ENCODE results near the gene ARL13A.
"Not testable (repeated sequence)": the region's sequence is repeated elsewhere in the genome, so short reads cannot be mapped to it uniquely, and the experiment has no call there.

ARL13A gene

DNA sequence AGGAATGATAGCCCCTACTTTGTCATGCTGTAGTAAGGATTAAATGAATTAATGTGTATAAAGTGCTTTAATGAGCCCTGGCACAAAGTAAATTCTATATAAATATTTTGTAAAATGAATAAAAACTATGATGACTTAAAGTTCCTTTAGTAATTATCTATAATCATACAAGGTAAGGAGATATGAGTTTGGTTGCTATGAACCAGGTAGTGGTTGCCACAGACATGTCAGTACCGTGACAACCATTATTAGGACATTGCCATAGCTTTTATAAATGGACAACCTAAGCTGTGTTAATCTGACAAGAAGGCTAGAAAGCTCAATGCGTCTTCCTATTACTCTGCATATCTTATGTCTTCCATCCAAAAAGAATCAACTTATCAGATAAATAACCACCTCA lies at the start of gene ARL13A:
Gene ARL13A (plus strand): TSS at position 301 of the 400 bp plus-strand sequence. CDS start 3,982 bp downstream, outside the sequence.
- no peak for DNase-seq

DNA sequence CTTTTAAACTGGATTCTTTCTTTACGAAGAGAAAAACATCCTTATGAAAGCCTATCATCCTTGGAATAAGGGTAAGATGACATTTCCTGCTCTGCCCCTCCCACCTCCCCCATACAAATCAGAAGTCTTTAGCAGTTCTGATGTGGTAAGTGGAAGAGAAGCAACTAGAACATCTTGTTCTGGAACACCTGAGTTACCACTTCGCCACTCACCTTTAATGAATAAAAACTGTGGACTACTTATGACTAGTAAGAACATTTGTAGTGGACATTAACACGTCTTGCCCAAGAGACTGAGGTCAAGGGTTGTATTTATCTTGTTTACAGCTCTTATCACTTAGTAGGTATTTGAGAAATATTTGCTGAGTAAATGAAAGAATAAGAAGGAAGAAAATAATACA lies 45.1 kb upstream of the ARL13A start:
- no peak for DNase-seq

DNA sequence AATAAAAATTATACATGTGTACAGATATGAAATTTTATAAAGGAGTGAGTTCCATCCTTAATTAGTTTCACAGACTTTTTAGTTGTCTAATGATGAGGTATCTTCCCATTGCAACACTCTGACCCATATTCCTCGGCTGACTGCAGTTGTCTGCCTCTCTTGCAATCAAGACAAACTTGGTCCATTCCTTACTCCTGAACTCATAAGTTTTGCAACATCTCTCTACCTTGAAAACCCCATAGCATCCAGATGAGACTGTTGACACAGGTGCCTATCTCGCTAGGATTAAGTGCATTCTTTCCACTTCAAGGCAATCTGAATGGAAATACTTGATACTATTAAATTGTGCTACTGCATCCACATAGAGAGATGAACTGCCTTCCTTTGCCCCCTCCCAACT lies 43.1 kb upstream of the ARL13A start:
- no peak for DNase-seq

GRCh38 chrX:100928660-100929613 lies 40.6 kb upstream of the ARL13A start, which contains the start of gene XKRX:
TSS of gene XKRX (minus strand) at chrX:100928917. CDS start at chrX:100928304, 613 bp downstream.
- peak; percentile 25 for DNase-seq

- DNase-seq = peak; percentile 52
Observed at GRCh38 chrX:100931218-100931924, 38.1 kb upstream of the ARL13A start.

DNA sequence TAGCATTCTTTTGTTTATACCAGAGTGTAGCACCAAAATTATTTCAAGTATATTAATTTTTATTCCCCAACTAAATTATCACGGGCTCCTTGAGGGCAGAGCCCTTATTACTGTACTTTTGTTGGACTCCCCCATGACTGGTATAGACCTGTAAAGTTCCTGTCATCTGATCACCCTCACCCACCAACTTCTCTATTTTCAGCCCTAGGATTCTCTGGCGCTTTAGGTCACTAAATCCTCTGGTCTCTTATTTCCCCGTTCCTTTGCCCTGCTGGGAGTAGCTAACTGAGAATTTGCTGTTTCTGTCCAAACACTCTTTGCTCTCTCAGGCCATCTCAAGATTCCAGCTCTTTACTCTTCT lies 37.6 kb upstream of the ARL13A start:
- DNase-seq = no peak

GRCh38 chrX:100935767-100936166 lies 33.7 kb upstream of the ARL13A start:
- DNase-seq = no peak

GRCh38 chrX:100939333-100939732 lies 30.2 kb upstream of the ARL13A start:
- DNase-seq = no peak

- no peak for DNase-seq
Observed at GRCh38 chrX:100944601-100945000, 24.9 kb upstream of the ARL13A start.

- DNase-seq = no peak
Observed at GRCh38 chrX:100946299-100946927, 23.1 kb upstream of the ARL13A start.

GRCh38 chrX:100948557-100948956 lies 21.0 kb upstream of the ARL13A start:
- DNase-seq = no peak

- no peak for DNase-seq
Observed at GRCh38 chrX:100962811-100963210, 6.7 kb upstream of the ARL13A start.

DNA sequence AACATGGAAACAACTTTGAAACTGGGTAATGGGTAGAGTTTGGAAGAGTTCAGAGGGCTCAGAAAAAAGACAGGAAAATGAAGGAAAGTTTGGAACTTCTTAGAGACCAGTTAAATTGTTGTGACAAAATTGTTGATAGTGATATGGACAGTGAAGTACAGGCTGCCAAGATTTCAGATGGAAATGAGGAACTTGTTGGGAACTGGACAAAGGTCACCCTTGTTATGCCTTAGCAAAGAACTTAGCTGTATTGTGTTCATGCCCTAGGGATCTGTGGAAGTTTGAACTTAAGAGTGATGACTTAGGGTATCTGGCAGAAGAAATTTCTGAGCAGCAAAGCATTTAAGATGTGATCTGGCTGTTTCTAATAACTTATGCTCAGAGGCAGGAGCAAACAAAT lies 5.1 kb upstream of the ARL13A start:
- DNase-seq = no peak

DNA sequence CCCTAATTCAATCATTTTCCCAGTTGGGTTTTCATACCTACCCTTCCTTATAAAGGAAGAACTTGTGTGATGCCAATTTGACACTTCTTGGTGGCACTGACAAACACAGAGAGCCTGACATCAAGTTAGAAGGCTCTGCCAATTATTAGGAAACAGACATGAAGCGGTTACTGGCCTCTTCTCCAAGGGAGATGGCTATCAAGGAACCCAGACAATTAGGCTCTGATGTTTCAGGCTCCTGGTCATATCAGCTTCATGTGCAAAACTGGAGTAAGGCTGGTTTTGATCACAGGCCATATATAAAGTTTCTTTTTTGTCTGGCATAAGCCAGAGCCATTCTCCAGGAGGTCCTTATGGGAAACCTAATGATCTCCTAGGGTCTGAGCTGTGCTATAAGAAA lies 428 bp downstream of the ARL13A start:
- no peak for DNase-seq

GRCh38 chrX:100973411-100973810 lies 3.9 kb downstream of the ARL13A start:
- no peak for DNase-seq

GRCh38 chrX:100975212-100975611 lies 5.7 kb downstream of the ARL13A start:
- no peak for DNase-seq

GRCh38 chrX:100976211-100976610 lies 6.7 kb downstream of the ARL13A start:
- no peak for DNase-seq

DNA sequence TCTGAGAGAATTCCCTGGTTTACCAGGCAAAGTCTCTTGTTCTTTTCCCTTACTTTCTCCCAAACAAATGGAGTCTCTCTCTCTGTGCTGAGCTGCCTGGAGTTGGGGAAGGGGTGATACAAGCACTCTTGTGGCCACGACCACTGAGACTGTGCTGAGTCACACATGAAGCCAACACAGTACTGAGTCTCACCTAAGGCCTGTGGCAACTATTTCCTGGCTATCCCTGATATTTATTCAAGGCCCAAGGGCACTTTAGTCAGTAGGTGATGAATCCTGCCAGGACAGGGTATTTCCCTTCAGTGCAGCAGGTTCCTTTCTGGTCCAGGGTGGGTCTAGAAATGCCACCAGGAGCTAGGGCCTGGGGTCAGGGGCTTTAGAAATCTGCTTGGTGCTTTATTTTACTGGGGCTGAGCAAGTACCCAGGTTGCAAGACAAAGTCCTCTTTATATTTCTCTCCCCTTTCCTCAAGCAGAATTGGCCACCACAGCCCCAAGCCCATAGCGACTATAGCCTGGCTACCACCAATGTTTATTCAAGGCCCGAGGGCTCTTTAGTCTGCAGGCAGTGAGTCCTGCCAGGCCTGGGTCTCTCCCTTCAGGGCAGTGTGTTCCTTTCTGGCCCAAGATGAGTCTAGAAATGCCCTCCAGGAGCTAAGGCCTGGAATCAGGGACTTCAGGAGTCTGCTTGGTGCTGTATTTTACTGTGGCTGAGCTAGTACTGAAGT lies 10.5 kb downstream of the ARL13A start:
- peak; percentile 16 for DNase-seq

DNA sequence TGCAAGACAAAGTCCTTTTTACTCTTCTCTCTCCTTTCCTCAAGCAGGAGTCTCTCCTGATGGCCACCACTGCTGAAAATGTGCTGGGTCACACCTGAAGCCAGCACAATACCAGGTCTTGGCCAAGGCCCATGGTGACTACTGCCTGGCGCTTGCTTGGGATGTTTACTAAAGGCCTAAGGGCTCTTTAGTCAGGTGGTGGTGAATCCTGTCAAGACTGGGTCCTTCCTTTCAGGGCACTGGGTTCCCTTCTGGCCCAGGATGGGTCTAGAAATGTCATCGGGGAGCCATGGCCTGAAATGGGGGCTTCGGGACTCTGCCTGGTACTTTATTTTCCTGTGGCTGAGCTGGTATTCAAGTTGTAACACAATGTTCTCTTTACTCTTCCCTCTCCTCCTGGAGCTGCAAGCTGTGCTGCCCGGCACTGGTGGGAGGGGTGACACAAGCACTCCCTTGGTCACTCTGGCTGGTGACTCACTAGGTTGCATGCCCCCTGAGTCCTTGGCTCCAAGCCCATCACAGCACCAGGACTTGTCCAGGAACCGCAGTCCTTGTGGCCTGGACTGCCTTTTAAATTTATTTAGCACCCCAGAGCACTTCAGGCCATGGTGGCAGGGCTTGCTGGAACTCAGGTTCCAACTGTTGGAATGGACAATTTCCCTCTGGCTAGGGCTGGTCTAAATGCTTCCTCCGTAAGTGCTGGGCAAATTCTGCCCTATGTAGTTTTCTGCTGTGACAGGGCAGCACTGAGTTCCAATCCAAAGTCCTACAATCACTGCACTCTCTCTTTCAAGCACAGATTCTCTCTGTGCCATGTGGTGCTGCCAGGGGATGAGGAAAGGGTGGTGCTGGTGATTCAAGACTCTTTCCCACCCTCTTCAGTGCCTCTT lies 11.3 kb downstream of the ARL13A start:
- DNase-seq = no peak

DNA sequence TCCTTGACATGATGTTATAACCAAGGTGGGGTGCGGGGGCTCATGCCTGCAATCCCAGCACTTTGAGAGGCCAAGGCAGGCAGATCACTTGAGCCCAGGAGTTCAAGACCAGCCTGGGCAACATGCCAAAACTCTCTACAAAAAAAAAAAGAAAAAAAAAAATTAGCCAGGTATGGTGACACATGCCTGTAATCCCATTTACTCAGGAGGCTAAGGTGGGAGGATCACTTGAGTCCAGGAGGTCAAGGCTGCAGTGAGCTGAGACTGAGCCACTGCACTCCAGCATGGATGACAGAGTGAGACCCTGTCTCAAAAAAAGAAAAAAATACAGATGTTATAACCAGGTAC lies 12.0 kb downstream of the ARL13A start:
- DNase-seq = not testable (repeated sequence)

- no peak for DNase-seq
Observed at GRCh38 chrX:100984818-100985217, 15.3 kb downstream of the ARL13A start.

DNA sequence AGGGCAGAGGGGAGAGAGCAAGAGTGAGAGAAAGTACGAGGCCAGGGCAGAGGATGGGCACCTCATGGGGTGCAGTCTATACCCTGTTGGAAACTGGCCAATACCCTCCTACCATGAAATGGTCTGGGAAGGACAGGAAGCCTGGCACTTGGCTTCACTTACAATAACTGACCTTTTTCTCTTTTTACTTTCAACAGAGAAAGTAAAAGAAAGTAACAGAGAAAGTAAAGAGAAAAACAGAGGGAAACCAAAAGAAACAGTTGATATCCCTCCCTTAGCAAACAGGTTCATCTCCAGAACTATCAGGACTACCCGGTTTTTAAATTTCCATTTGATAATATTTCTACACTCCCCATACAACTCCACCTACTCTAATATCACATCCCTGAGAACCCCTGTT lies 20.6 kb downstream of the ARL13A start:
- no peak for DNase-seq
